HEK293T (cell line): ENCODE results near the gene ANKRD63.

ENCODE experiments used
- CTCF ChIA-PET: fragments of 350-600 bp; formaldehyde crosslinking; extraction: SDS; loops from one replicate; lab custom pipeline; 2021; ENCODE audit warnings: antibody characterized with exemption, inconsistent platforms; lab: Yijun Ruan, JAX
- POLR2A ChIA-PET: fragments of 350-600 bp; formaldehyde crosslinking; extraction: SDS; loops from one replicate; lab custom pipeline; 2020; ENCODE audit warnings: antibody characterized with exemption, inconsistent platforms; lab: Yijun Ruan, JAX
- DNase-seq: peaks from one replicate; pipeline ENCODE4 v3.0.0; 2012; ENCODE audit warnings: mixed read lengths; ENCODE audit errors: extremely low spot score
- ARNT ChIP-seq: fragments of 450-650 bp; IDR thresholded peaks from 2 replicates; pipeline ENCODE4 v1.6.1; 2017; ENCODE audit warnings: mild to moderate bottlenecking
- BHLHE40 ChIP-seq: fragments of 450-650 bp; IDR thresholded peaks from 2 replicates; pipeline ENCODE4 v1.6.1; 2016; ENCODE audit warnings: mild to moderate bottlenecking, moderate library complexity, borderline replicate concordance
- CTBP1 ChIP-seq: fragments of 450-650 bp; IDR thresholded peaks from 2 replicates; pipeline ENCODE4 v1.6.1; 2016; ENCODE audit warnings: borderline replicate concordance
- ELF4 ChIP-seq: fragments of 450-650 bp; IDR thresholded peaks from 2 replicates; pipeline ENCODE4 v1.6.1; 2017; ENCODE audit warnings: antibody characterized with exemption
- FOXA1 ChIP-seq: fragments of 450-650 bp; IDR thresholded peaks from 2 replicates; pipeline ENCODE4 v1.6.1; 2016; ENCODE audit warnings: mild to moderate bottlenecking
- FOXK2 ChIP-seq: fragments of 450-650 bp; IDR thresholded peaks from 2 replicates; pipeline ENCODE4 v1.6.1; 2016; ENCODE audit warnings: mild to moderate bottlenecking
- FOXM1 ChIP-seq: fragments of 450-650 bp; IDR thresholded peaks from 2 replicates; pipeline ENCODE4 v1.6.1; 2017; ENCODE audit warnings: mild to moderate bottlenecking, borderline replicate concordance
- HDGF ChIP-seq: fragments of 450-650 bp; IDR thresholded peaks from 2 replicates; pipeline ENCODE4 v1.6.1; 2017; ENCODE audit warnings: antibody characterized with exemption, borderline replicate concordance
- L3MBTL2 ChIP-seq: fragments of 450-650 bp; conservative IDR thresholded peaks from 2 replicates; pipeline ENCODE4 v1.6.1; 2016; ENCODE audit warnings: mild to moderate bottlenecking
- LEF1 ChIP-seq: fragments of 450-650 bp; IDR thresholded peaks from 2 replicates; pipeline ENCODE4 v1.6.1; 2017; ENCODE audit warnings: mild to moderate bottlenecking, borderline replicate concordance
- NFRKB ChIP-seq: fragments of 450-650 bp; IDR thresholded peaks from 2 replicates; pipeline ENCODE4 v1.6.1; 2016; ENCODE audit warnings: mild to moderate bottlenecking, moderate library complexity
- PKNOX1 ChIP-seq: fragments of 450-650 bp; IDR thresholded peaks from 2 replicates; pipeline ENCODE4 v1.6.1; 2016
- SP1 ChIP-seq: fragments of 450-650 bp; IDR thresholded peaks from 2 replicates; pipeline ENCODE4 v1.6.1; 2017
- SUZ12 ChIP-seq: fragments of 450-650 bp; IDR thresholded peaks from 2 replicates; pipeline ENCODE4 v1.6.1; 2016; ENCODE audit warnings: mild to moderate bottlenecking
- TARDBP ChIP-seq: fragments of 450-650 bp; IDR thresholded peaks from 2 replicates; pipeline ENCODE4 v1.6.1; 2016
- ZNF384 ChIP-seq: fragments of 450-650 bp; IDR thresholded peaks from 2 replicates; pipeline ENCODE4 v1.6.1; 2016

Gene ANKRD63

GRCh38 chr15:40297356-40297755, 14.5 kb upstream of the ANKRD63 start:
- ChIA-PET POLR2A (no interaction called here), CTCF (no interaction called here)
- no peak for DNase-seq
- no peak for TF ChIP-seq CTBP1
- no peak for TF ChIP-seq SUZ12
- TF ChIP-seq TARDBP = no peak

DNA sequence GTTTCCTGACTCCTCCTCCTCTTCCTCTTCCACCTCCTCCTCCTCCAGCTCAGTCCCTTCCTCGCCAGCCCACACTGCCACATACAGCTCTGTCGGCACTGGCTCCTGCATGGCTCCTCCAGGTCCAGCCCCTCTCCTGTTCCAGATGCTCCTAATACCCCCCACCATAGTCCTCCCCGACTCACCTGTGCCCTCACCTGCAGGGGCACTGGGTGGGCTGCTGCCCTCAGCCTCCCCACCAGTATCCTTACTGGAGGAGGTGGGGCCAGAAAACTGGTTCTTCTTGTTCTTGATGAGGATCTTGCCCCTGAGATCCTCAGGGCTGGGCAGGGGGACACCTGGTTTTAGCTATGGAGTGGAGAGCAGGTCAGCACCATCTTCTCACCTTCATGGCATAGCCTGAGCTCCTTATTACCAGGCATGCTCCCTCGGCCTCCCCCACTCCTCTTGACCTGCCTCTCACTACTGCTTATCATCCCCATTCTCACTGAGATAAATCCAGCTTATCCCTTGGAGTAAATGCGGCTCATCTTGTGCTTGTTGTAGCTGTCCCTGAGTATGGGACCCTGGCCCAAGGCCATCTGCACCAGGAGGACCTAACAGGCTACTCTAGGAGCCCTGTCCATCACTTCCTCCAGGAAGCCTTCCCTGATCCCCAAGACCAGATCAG, 13.8 kb upstream of the ANKRD63 start:
- DNase-seq = no peak
- CTCF ChIA-PET = no interaction called here
- POLR2A ChIA-PET = no interaction called here
- TF ChIP-seq TARDBP = no peak
- TF ChIP-seq FOXK2 = no peak
- TF ChIP-seq BHLHE40 = no peak
- TF ChIP-seq L3MBTL2 = no peak
- no peak for TF ChIP-seq ZNF384
- no peak for TF ChIP-seq CTBP1
- TF ChIP-seq FOXA1 = no peak
- no peak for TF ChIP-seq ARNT
- no peak for TF ChIP-seq PKNOX1
- no peak for TF ChIP-seq FOXM1
- TF ChIP-seq NFRKB = no peak

DNA sequence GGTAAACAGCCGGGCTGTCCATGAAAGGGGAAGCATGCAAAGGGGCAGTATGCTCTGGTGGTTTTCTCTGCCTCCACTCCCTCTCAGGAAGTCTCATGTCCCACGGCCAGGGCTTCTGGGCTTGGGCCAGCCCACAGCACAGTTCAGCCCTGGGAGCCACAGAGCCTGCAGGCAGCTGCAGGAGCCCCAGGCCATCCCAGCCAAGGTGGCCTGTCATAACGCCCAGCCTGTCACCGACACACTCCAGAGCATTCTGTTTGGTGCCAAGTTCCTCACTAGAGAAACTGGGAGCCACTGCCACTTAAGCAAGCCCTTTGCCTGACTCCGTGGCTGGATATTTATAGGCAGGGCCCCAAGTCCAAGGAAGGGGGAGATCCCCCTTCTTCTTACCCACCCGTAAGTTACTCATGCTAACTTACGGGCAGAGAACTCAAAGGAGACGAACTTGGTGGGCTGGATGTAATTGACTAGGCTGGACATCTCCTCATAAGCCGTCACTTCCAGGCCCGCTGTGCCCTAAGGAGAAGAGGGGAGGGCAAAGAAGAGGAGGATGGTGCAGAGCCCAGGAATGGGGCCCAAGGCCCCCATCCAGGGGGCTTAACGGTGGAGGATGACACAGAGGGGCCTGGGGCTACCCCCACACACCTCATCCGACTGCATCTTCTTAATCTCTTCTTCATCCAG, 13.2 kb upstream of the ANKRD63 start:
- ChIA-PET POLR2A (no interaction called here), CTCF (no interaction called here)
- no peak for DNase-seq
- TF ChIP-seq LEF1 (no peak), PKNOX1 (no peak), FOXA1 (no peak), NFRKB (no peak), TARDBP (no peak), FOXK2 (no peak), SP1 (no peak), FOXM1 (no peak), L3MBTL2 (no peak), ELF4 (no peak), ARNT (no peak), ZNF384 (no peak), SUZ12 (no peak), CTBP1 (no peak), HDGF (no peak), BHLHE40 (no peak)

- TF ChIP-seq BHLHE40 (no peak), TARDBP (no peak), ZNF384 (no peak), SUZ12 (no peak), FOXK2 (no peak), FOXA1 (no peak), CTBP1 (no peak), NFRKB (no peak), L3MBTL2 (no peak), SP1 (no peak), ELF4 (no peak), PKNOX1 (no peak), ARNT (no peak), HDGF (no peak), FOXM1 (no peak), LEF1 (no peak)
- ChIA-PET POLR2A (no interaction called here), CTCF (no interaction called here)
- DNase-seq = no peak
Observed at GRCh38 chr15:40295297-40295696, 12.4 kb upstream of the ANKRD63 start.

DNA sequence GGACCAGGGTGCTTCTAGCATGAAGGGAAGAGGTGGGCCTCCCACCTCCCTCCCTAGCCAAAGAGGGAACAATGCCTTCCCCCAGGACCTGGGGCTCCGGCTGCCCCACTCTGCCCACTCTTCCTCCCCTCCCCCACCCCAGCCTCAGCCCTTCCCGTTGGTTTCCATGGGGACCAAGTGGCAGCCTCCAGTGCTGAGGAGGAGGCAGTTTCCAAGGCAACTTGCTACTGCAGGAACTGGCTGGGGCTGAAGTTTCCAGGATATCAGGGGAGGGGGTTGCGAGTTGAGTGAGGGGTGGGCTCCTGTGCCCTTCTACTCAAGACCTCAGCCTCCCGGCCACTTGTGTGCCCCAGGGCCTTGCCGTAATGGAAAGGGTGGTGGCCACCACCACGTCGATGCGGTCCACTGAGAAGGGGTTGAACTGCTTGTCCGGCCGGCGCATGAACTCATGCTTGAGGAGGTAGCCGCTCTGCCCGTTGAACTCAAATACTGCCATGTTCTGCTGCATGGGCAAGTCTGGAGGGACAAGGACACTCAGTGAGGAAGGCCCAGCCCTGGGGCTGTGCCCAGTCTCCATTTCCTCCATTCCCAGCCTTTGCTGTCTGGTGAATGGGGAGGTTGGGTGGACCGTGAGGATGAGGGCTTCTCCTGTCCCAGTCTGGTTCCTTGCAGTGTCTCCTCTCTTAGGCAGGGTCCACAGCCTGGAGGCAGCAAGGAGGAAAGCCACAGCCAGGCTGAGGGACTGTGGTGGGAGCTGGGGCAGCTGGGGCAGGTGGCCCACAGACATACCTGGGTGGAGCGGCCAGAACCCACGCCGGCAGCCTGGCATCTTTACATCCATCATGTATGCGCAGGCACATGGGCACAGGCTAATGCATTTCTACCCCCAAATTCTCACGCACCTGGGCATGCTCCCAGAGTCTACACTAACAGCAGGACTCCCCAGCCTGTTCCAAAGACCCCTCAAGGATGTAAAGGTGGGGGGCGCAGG, 11.3 kb upstream of the ANKRD63 start:
- CTCF ChIA-PET = interaction anchor here (0.6 kb wide), 1 partner anchor 19 kb away, joined by 4 read pairs; no protein-coding TSS in a partner anchor
- DNase-seq = no peak
- no peak for TF ChIP-seq ARNT
- TF ChIP-seq L3MBTL2 = no peak
- no peak for TF ChIP-seq TARDBP
- TF ChIP-seq NFRKB = no peak
- TF ChIP-seq LEF1 = no peak
- no peak for TF ChIP-seq SP1
- no peak for TF ChIP-seq FOXK2
- no peak for TF ChIP-seq CTBP1
- TF ChIP-seq FOXA1 = no peak
- no peak for TF ChIP-seq SUZ12
- no peak for TF ChIP-seq BHLHE40
- no peak for TF ChIP-seq FOXM1
- no peak for TF ChIP-seq ZNF384
- no peak for TF ChIP-seq ELF4
- POLR2A ChIA-PET = no interaction called here
